ENCODE results near the gene PHYKPL.

The PHYKPL gene

GRCh38 chr5:178182158-178182876, 50.3 kb downstream of the PHYKPL start:
- DNase-seq, result no peak

DNA sequence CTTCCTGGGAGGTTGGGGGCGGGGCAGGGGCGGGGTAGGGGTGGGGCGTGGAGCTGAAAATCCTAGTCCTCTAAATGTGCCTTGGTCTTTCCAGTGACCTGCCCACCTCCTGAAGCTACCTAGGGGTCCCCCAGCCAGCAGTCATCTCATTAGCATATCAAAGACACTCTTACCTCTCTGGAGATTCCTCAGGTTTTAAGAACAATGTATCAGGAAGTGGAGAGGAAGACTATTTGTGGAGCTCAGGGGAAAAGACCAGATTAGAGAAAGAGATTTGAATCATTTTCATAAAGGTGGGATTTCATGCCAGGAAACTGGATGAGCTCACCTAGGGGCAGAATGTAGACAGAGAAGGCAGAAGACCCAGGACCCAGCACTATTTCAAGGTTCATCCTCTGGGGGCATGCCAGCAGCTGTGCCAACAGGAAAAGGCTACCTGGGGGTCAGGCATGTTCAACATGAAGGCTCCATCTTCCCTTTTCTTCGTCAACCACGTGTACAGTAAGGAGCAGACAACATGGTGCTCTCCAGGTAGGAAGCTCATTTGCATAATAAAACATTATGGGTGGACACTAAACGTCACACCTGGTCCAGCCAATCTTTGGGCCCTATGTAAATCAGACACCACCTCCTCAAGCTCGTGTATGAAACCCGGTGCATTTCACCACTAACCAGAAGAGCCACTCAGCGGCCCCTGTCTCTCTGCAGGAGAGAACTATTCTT, 52.3 kb downstream of the PHYKPL start:
- no peak for DNase-seq

- no peak for DNase-seq
These were observed 55.0 kb downstream of the PHYKPL start for GRCh38 chr5:178177569-178177968.

- DNase-seq, result no peak
These were observed 55.8 kb downstream of the PHYKPL start for GRCh38 chr5:178176791-178177190.

- DNase-seq, result no peak
These were observed 58.1 kb downstream of the PHYKPL start for GRCh38 chr5:178174456-178174855.

- no peak for DNase-seq
These were observed 62.1 kb downstream of the PHYKPL start for GRCh38 chr5:178170455-178170854.

GRCh38 chr5:178165581-178165980, 67.0 kb downstream of the PHYKPL start:
- DNase-seq, result no peak

- peak; percentile 56 for DNase-seq
These were observed 68.5 kb downstream of the PHYKPL start for GRCh38 chr5:178163772-178164735.

DNA sequence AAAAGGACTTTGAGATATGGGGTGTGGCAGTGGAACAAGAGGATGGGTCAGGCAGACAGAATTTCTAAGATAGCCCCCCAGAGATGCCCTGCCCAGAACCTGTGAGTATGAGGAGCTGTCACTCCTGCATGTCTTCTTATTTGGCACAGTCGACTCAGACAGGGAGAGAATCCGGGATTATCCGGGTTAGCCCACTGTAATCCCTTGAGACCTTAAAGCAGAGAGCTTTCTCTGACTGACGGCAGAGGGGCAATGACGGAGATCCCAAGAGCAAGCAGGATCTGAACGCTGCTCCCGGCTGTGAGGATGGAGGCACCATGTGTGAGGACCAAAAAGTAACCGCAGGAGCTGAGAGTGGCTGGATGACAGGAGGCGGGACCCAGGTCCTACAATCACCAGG, 70.1 kb downstream of the PHYKPL start:
- no peak for DNase-seq

DNA sequence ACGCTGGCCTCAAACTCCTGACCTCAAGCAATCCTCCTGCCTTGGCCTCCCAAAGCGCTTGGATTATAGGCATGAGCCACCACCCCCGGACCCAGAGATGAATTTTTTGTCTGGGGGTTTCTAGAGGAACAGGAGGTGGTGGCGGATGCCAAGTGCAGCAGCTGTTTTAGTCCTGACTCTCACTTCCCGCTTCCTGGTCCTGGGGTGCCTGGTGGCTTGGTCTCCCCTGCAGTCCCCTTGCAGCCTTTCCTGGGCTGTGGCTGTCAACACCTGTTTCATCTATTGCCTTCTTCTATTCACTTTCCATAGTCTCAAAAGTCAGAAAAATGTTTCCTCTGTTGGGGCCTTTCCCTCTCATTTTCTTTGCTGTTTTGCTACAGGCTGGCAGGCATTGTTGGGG, 72.4 kb downstream of the PHYKPL start:
- DNase-seq, result no peak
